GM23248 (cell line): ENCODE data around the gene SLITRK1. TPM values are rescaled to one million over a fixed set of nuclear protein-coding genes. Genes with fewer than 3 reads are reported as not detected.

ENCODE experiments used
- DNase-seq: peaks from one replicate; pipeline ENCODE4 v3.0.0-alpha.2; 2015
- H2AFZ ChIP-seq: fragments of 200-600 bp; sonication (generic); 2 replicates; pipeline ENCODE4 v1.6.1; 2016; ENCODE audit warnings: antibody characterized with exemption
- H3F3A ChIP-seq: fragments of 200-600 bp; sonication (generic); 2 replicates; pipeline ENCODE4 v1.6.1; 2016; ENCODE audit warnings: mild to moderate bottlenecking, antibody characterized with exemption, mixed run types; ENCODE audit not compliant: insufficient read depth
- H3K27ac ChIP-seq: fragments of 200-600 bp; sonication (generic); 2 replicates; pipeline ENCODE4 v1.5.1; 2016; ENCODE audit warnings: mild to moderate bottlenecking
- H3K27me3 ChIP-seq: fragments of 200-600 bp; sonication (generic); replicated peaks from 2 replicates; pipeline ENCODE4 v1.6.1; 2016; ENCODE audit warnings: mild to moderate bottlenecking; ENCODE audit not compliant: insufficient read depth
- H3K36me3 ChIP-seq: fragments of 200-600 bp; sonication (generic); 2 replicates; pipeline ENCODE4 v1.6.1; 2016; ENCODE audit warnings: low read depth, mild to moderate bottlenecking
- H3K4me1 ChIP-seq: fragments of 200-600 bp; sonication (generic); 2 replicates; pipeline ENCODE4 v1.6.1; 2016; ENCODE audit warnings: mild to moderate bottlenecking; ENCODE audit not compliant: insufficient read depth
- H3K4me2 ChIP-seq: fragments of 200-600 bp; sonication (generic); one replicate; pipeline ENCODE4 v1.6.1; 2016; ENCODE audit warnings: mild to moderate bottlenecking; ENCODE audit not compliant: unreplicated experiment
- H3K4me3 ChIP-seq: fragments of 200-600 bp; sonication (generic); 2 replicates; pipeline ENCODE4 v1.5.1; 2016; ENCODE audit warnings: mild to moderate bottlenecking
- H3K79me2 ChIP-seq: fragments of 200-600 bp; sonication (generic); 2 replicates; pipeline ENCODE4 v1.6.1; 2016; ENCODE audit warnings: mild to moderate bottlenecking; ENCODE audit not compliant: insufficient read depth
- H3K9ac ChIP-seq: fragments of 200-600 bp; sonication (generic); 2 replicates; pipeline ENCODE4 v1.6.1; 2016; ENCODE audit warnings: mild to moderate bottlenecking
- H3K9me2 ChIP-seq: fragments of 200-600 bp; sonication (generic); 2 replicates; pipeline ENCODE4 v1.6.1; 2016; ENCODE audit warnings: mixed run types, mild to moderate bottlenecking, moderate library complexity; ENCODE audit not compliant: insufficient read depth
- H3K9me3 ChIP-seq: fragments of 200-600 bp; sonication (generic); one replicate; pipeline ENCODE4 v1.6.1; 2017; ENCODE audit warnings: low read depth
- H4K20me1 ChIP-seq: fragments of 200-600 bp; sonication (generic); 2 replicates; pipeline ENCODE4 v1.6.0; 2016; ENCODE audit not compliant: insufficient read depth
- EZH2 ChIP-seq: fragments of 200-600 bp; sonication (generic); IDR thresholded peaks from 2 replicates; pipeline ENCODE4 v1.6.1; 2018; ENCODE audit warnings: antibody characterized with exemption, mild to moderate bottlenecking; ENCODE audit not compliant: insufficient read depth, poor library complexity, severe bottlenecking
- EZH2phosphoT487 ChIP-seq: fragments of 200-600 bp; sonication (generic); IDR thresholded peaks from 2 replicates; pipeline ENCODE4 v1.6.1; 2018; ENCODE audit warnings: antibody characterized with exemption, moderate library complexity, mild to moderate bottlenecking, low read depth; ENCODE audit not compliant: insufficient read depth
- in situ Hi-C: fragments of 300-500 bp; cut with MboI; formaldehyde crosslinking; loops from 2 replicates; pipeline ENCODE4 v1.15.0; 2020
- polyA plus RNA-seq: library from polyadenylated mRNA; unstranded; fragments of >200 nt; fragmentation: Nextera tagmentation; extraction: Ambion mirVana; gene quantifications from 2 replicates; pipeline ENCODE4 v1.2.1, GENCODE V29; 2016
- total RNA-seq: library from RNA; depleted of rRNA; stranded (reverse); fragments of >200 nt; shearing (Covaris generic); gene quantifications from 2 replicates; pipeline ENCODE4 v1.2.3, GENCODE V29; 2014

The SLITRK1 gene
- total and polyA plus RNA-seq, 2 experiments from 2014 or later: 0.05 TPM; not detected in 1

DNA sequence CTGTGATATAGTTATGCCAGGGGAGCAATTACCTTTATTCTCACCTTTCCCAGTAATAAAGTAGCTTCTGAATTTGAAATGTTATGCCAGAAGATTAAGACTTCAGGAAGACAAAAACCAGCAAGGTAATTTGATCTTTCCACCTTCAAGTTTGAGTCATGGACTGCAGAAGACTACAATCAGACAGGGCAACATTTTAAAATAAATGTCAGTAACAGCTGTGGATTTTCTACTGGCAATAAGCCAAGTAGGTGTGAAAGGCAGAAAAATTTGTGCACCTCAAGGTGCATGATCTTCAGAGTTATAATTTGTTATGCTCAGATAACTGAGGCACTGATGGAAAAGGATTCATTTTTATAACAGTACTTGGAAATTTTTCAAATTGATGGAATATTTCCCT is 54.9 kb downstream of the SLITRK1 start:
- no peak for DNase-seq
- Histone ChIP-seq H3K36me3 (no peaks in the 10 kb centered on the region), H3K4me3 (no peak overlapping the region), H3K79me2 (no peaks in the 10 kb centered on the region), H3K9me3 (no peaks in the 10 kb centered on the region), H3K27ac (no peak overlapping the region), H3K4me1 (no peaks in the 10 kb centered on the region), H3K27me3 (no peaks in the 10 kb centered on the region), H4K20me1 (no peaks in the 10 kb centered on the region), H2AFZ (no peak overlapping the region), H3F3A (no peaks in the 10 kb centered on the region), H3K4me2 (no peak overlapping the region), H3K9ac (no peak overlapping the region), H3K9me2 (no peaks in the 10 kb centered on the region)
- in situ Hi-C loops: no loop called here
- TF ChIP-seq EZH2phosphoT487 (no peak), EZH2 (no peak)
